Gastrocnemius medialis (tissue), 4 donors: ENCODE measurements around the gene TNNI3K.

ENCODE experiments used
- CTCF ChIP-seq, 5 experiments: fragments of 450-650 bp in 3 of 5; fragments of 200-600 bp in 2 of 5; sonication (generic) in 2 of 5; IDR thresholded peaks in 4 of 5; conservative IDR thresholded peaks in 1 of 5; 1 replicate in 4 of 5; 2 replicates in 1 of 5; pipeline ENCODE4 v1.5.1; 2016 to 2019; ENCODE audit warnings: antibody characterized with exemption in 5 of 5, mild to moderate bottlenecking in 3 of 5, moderate library complexity in 3 of 5
- POLR2A ChIP-seq, 2 donors: fragments of 450-650 bp; IDR thresholded peaks; one replicate each; pipeline ENCODE4 v1.6.1; 2017; ENCODE audit warnings: antibody characterized with exemption in 2 of 2, mild to moderate bottlenecking in 2 of 2, moderate library complexity in 2 of 2

GRCh38 chr1:74286414-74286813 is 51.2 kb downstream of the TNNI3K start:
- TF ChIP-seq POLR2A (IDR thresholded peaks at IDR 0.05): no peak
- no peak for TF ChIP-seq CTCF (IDR thresholded peaks at IDR 0.05 in 4 of 5, conservative IDR thresholded peaks at IDR 0.05 in 1 of 5)
